HG03442 (cell line): ENCODE results near the gene TRIM65.
"Not testable (repeated sequence)": the region's sequence is repeated elsewhere in the genome, so short reads cannot be mapped to it uniquely, and the experiment has no call there.

Source experiments
- ATAC-seq: cut with Tn5 transposase; IDR thresholded peaks from one replicate; pipeline ENCODE4 v1.9.1; 2021; ENCODE audit warnings: mild to moderate bottlenecking, moderate library complexity; ENCODE audit not compliant: unreplicated experiment

Gene TRIM65

GRCh38 chr17:75854881-75855309, 41.9 kb downstream of the TRIM65 start:
- no peak for ATAC-seq

DNA sequence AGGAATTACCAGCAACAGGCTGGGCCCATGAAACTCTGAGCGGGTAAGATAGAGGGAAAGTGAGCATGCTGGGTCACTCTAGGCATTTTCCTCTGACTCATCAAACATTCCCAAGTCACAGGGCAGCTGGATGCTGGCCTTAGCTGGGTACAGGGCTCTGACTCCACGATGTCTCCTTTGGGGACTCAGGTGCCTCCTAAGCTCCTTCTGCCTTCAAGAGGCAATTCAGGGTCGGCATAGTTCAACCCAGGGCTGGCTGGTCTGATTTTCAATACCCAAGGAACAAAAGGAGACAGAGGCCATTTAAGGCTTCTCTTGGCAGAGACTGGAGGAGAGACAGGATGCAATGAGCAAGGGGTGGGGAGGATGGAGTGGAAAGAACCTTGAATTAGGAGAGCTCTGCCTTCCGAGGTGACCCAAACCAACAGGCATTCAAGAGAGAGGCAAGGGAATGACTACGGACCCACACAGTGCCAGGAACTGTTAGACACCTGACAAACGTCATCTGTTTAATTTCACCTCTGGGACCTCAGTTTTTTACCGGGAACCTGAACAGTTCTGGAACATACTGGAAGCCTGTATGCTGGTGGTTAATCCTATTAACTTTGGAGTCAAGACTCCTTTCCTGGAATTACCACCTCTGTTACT, 42.5 kb downstream of the TRIM65 start:
- no peak for ATAC-seq

DNA sequence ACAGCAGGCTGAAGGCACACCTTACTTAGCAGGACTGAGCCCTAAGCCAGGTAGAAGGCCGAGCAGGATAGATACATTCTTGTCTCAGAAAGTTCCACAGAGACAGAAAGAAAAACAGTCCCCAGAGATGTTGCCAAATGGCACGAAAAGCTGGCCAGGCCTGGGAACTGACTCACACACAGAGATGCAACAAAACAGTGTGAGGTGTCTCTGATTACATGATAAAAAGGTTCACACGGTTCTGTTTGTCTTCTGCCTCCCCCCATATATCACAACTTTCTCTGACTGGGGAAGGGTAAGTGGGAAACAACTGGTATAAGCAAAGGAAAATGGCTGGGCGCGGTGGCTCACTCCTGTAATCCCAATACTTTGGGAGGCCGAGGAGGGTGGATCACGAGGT, 43.3 kb downstream of the TRIM65 start:
- ATAC-seq: no peak

- not testable (repeated sequence) for ATAC-seq
Observed at GRCh38 chr17:75851693-75851991, 45.1 kb downstream of the TRIM65 start.

GRCh38 chr17:75850928-75851692, 45.6 kb downstream of the TRIM65 start:
- no peak for ATAC-seq

GRCh38 chr17:75849724-75850123, 47.0 kb downstream of the TRIM65 start:
- no peak for ATAC-seq

DNA sequence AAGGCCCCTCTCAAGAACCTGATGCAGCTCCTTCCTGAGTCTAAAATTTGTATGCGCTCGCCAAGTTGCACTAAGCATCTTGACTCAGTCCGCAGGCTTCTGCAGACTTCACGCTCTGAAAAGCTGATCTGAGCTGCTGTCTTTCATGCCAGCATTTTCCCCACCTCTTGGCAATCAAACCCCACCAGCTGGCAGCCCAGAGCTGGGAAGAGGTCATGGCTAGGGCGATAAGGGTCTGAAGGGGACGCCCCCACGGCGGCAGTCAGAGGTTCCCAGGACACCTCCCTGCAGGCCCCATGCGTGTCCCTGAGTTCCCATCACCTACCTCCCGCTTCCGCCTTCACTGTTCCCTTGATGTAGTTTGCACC, 47.5 kb downstream of the TRIM65 start:
- ATAC-seq: no peak

GRCh38 chr17:75848523-75849278, 48.0 kb downstream of the TRIM65 start:
- ATAC-seq: no peak

DNA sequence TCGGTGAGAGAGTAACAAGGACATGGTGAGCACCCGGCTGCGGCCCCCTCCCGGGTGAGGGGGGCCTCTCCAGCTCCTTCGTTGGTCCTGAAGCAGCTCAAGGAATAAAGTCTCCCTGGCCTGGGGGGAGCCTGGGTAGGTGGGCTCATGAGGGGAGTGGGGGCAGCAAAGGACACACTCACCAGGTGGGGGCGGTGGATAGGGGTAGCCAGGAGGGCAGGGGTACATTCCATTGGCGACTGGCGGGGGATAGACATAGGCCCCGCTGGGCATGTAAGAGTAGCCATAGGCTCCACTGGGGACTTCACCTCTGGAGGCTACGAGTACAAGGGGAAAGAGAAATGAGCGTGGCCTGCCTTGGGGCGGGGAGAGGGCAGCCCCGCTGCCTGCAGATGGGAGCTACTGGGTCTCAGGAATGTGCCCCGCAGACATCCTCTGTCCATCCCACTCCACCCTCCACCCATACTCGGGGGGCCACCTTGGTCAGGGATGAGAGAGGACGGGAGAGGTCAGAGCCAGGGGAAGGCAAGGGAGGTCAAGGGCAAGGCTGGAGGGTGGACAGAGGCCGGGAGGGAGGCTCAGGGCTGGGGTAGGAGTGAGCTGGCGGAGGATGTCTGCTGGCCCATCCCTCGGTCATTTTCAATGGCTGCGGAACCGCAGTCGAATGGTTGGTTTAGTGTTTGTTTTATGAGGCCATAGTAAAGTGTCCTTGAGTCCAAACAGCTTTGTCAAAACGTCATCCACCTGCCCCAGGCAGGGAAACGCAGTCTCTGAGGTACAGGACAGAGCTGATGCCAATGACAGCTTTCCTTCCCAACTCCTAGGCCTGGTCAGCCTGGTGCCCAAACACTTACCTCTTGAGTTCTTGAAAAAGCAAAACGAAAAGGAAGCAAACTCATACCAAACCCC, 48.9 kb downstream of the TRIM65 start:
- no peak for ATAC-seq

DNA sequence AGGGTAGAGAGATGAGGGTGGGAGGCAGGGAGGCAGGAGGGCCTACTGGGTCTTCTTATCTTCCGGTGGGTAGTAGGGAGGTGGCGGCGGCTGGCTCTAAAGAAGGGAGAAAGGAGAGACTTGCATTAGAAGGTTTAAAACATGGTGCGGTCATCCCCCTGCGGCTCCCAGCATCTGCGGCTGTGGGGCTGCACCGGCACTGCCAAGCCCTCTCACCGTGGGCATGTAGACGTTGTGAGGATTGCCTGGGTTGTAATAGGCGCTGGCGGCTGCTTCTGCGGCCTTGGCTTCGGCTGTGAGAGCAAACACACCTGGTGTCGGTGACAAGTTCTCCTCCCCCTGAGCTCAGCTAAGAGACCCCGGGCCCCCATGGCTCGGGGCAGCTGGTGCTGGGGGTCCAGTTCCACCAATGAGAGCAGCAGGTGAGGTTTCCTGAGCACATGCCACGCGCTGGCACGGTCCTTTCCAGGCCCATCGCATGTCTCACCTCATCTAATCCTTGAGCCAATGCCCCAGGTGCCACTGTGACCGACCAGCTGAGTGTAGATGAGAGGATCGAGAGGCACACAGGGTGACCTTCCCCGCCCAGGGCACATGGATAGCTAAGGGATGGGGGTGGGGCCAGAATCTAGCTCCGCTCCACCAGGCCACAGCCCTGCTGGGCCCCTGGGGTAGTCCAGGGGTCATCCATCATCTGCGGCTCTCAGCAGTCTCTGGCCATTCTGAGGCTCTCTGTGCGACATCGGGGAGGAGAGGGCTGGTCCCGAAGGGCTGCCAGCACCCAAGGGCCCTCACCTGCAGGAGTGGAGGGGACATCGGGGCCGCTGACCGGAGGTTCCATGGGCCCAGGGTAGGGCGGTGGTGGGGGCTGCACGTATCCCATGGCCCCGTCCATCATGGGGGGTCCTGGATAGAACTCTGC, 49.8 kb downstream of the TRIM65 start:
- ATAC-seq: no peak

DNA sequence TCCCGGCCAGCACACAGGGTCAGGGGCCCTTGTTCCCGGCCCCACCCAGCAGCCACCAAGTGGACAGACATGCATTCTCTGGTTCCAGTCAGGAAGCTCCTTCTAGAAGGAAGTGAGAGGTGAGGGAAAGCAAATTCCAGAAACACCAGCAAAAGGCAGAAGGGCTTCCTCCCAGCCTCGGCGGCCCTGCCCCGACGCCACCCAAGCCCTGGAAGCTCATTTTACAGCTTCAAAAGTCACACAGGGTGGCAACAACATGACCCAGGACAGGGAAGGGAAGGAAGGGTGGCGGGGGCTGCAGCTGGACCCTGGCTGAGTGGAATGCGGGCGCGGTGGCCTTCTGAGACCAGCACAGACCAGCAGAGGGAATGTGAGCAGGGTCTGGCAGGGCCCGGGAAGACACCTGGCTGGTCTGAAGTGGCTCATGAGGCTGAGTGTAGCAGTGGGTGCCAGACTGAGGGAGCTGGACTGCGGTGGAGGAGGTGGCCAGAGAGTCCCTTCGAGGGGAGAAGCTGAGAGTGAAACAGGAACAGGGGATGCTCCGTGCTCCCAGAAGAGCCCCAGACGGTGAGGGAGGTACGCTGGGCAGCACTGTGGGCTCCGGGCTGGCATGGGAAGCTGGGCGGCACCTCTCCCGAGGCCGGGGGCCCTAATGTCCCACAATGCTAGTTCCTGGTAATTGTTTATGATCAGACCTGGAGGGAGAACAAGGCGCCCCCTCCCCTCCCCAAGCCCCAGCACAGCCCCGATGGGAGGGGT, 50.6 kb downstream of the TRIM65 start:
- no peak for ATAC-seq

DNA sequence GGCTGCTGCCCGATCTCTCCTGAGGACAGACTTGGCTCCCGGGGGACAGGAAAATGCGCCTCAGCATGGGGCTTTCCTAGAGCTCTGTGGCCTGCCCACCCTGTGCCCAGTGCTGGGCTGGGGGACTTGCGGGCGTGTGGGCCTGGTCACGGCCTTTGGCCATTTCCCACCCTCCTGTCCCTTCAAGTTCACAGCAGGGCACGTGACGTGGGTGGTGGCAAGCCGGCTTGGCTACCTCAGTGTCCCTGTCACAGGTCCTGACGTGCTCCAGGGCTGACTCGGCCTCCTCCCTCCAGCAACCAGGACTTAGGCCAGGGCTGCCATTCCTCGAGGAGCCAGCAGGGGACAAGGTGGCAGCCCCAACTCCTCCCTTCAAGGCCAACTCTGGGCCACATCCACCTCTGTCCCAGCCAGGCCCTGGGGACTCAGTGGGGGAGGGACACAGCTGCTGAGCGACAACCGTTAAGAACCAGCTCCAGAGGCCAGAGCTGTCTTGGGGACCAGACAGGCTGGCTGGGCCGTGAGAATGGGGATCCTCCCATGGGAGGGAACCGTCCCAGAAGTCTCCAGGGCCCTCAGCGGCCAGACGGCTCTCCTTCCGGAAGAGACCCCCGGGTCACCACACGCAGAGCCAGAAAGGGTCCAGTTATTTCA, 51.6 kb downstream of the TRIM65 start:
- peak; percentile 71 for ATAC-seq

- ATAC-seq: peak; percentile 11
Observed at GRCh38 chr17:75844530-75845057, 52.2 kb downstream of the TRIM65 start.

- peak; percentile 9 for ATAC-seq
Observed at GRCh38 chr17:75843577-75844529, 52.9 kb downstream of the TRIM65 start, which contains the start of gene UNC13D. UNC13D (minus strand) TSS chr17:75844404; CDS start chr17:75844337, 67 bp downstream.

DNA sequence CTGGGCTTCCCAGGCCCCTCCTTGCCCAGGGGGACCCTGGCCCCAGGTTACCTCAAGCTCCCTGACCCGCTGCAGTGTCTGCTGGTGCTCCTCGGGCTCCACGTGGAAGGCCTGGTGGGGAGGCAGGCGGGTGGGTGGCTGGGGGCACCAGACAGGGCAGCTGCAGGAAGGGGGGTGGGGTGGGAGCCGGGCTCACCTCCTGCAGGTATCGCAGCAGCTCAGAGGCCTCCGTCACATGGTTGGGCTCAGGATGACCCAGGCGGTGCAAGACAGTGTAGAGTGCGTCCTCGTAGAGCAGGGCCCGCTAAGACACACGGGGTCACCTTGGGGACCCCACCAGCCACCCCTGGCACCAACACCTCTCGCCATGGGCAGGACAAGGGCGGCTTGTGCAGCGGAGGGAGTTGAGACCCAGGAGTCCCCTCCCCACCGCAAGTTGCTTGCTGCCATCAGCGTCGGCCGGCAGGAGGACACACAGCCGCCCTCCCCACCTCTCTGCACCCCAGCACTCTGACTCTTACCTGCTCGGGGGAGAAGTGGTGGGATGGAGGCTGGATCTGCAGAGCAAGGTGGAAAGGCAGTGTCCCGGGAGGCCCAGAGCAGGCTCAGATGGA, 53.7 kb downstream of the TRIM65 start:
- no peak for ATAC-seq

DNA sequence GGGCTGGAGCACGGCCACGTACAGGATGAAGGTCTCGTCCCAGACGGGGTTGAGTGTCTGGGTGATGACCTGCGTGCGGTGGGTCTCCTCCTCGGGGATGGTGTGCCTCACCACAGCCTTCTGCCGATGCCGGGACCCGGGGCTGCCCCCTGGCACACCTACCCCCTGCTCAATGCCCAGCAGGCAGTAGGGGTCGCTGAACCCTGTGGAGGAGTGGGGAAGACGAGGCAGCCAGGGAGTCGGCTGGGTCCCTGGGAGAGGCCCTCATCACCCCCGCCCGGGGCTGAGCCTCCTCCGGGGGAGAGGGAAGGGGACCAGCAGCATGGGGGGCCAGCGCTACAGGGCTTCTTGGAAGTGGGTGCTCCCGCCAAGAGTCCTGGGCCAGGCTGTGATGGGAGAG, 54.3 kb downstream of the TRIM65 start:
- ATAC-seq: no peak

- ATAC-seq: no peak
Observed at GRCh38 chr17:75840799-75841164, 56.0 kb downstream of the TRIM65 start.
